Osteocyte (in vitro differentiated cells): ENCODE measurements around the gene YBX2. TPM values are rescaled to one million over a fixed set of nuclear protein-coding genes. Genes with fewer than 3 reads are reported as not detected.

Source experiments
- DNase-seq: peaks from one replicate; pipeline ENCODE4 v3.0.0; 2021; ENCODE audit warnings: mixed read lengths; ENCODE audit not compliant: unreplicated experiment; ENCODE audit errors: extremely low spot score
- H3K27ac Mint-ChIP-seq: one replicate; pipeline ENCODE4 v1.8.0; 2021; ENCODE audit warnings: mild to moderate bottlenecking, mixed read lengths; ENCODE audit not compliant: unreplicated experiment
- H3K27me3 Mint-ChIP-seq: one replicate; pipeline ENCODE4 v1.8.0; 2021; ENCODE audit warnings: mixed read lengths; ENCODE audit not compliant: unreplicated experiment
- H3K36me3 Mint-ChIP-seq: one replicate; pipeline ENCODE4 v1.8.0; 2021; ENCODE audit warnings: mixed read lengths; ENCODE audit not compliant: unreplicated experiment
- H3K4me1 Mint-ChIP-seq: one replicate; pipeline ENCODE4 v1.8.0; 2021; ENCODE audit warnings: mixed read lengths; ENCODE audit not compliant: unreplicated experiment
- H3K4me3 Mint-ChIP-seq: one replicate; pipeline ENCODE4 v1.8.0; 2021; ENCODE audit warnings: mild to moderate bottlenecking, moderate library complexity, mixed read lengths; ENCODE audit not compliant: unreplicated experiment
- H3K9me3 Mint-ChIP-seq: one replicate; pipeline ENCODE4 v1.8.0; 2021; ENCODE audit warnings: mixed read lengths; ENCODE audit not compliant: unreplicated experiment
- CTCF ChIP-seq: fragments of 200-600 bp; sonication (generic); IDR thresholded peaks from 2 replicates; pipeline ENCODE4 v1.5.0; 2021; ENCODE audit warnings: antibody characterized with exemption, mild to moderate bottlenecking, moderate library complexity
- total RNA-seq: library from RNA; stranded (reverse); gene quantifications from 2 replicates; pipeline ENCODE4 v1.2.1, GENCODE V29; 2021

The YBX2 gene
- total RNA-seq, 1 donor from 2014 or later: 0.40 TPM

DNA sequence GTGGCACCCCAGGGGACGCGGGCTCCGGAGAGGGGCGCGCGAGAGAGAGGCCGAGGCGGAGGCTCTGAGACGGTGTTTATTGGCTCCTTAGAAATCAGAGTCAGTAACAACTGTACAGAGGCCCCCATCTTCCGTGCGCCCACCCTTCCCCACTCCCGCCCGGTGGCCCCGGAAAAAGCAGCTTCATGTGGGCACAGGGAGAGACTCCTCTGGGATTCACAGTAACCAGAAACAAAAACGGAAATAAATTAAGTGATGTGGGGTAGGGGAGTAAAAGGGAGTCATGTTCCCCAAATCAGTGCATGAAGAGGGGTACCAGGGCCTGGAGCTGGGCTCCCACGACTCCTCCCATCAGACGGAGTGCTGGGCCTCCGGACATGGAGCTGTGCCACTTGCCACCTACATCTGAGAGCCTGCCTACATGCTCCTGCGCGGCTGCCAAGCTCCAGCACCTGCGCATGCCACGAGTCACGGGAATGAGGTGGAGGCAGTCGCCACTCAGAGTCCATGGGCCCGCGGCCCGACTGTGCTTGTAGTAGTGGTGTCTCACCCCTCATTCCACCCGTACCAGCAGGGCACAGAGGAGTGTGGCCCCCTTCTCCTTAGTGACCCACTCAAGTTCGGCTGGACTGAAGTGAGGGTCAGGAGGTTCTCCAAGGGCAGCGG, 21.3 kb upstream of the YBX2 start:
- TF ChIP-seq CTCF: no peak
- Mint-ChIP-seq H3K27ac (peak overlapping the region; percentile 77), H3K4me3 (peak overlapping the region; percentile 79), H3K4me1 (peaks cover 25% of the 10 kb centered on the region), H3K9me3 (no peaks in the 10 kb centered on the region), H3K36me3 (peaks cover 35% of the 10 kb centered on the region), H3K27me3 (no peaks in the 10 kb centered on the region)
- no peak for DNase-seq

GRCh38 chr17:7314719-7315569, 20.5 kb upstream of the YBX2 start, which contains the start of gene GPS2:
Gene GPS2 (minus strand): TSS chr17:7315360. CDS start chr17:7315052, 308 bp downstream.
- Mint-ChIP-seq H3K9me3 (no peaks in the 10 kb centered on the region), H3K27me3 (no peaks in the 10 kb centered on the region), H3K4me3 (peak within 1 kb of the TSS; percentile 79), H3K36me3 (peaks cover 42% of the 10 kb centered on the region), H3K4me1 (peaks cover 31% of the 10 kb centered on the region), H3K27ac (peak within 1 kb of the TSS; percentile 77)
- no peak for TF ChIP-seq CTCF
- DNase-seq: peak; percentile 93

- no peak for TF ChIP-seq CTCF
- DNase-seq: no peak
- H3K4me1 Mint-ChIP-seq: peaks cover 39% of the 10 kb centered on the region
- H3K27ac Mint-ChIP-seq: peak overlapping the region; percentile 72
- H3K27me3 Mint-ChIP-seq: no peaks in the 10 kb centered on the region
- H3K36me3 Mint-ChIP-seq: peaks cover 46% of the 10 kb centered on the region
- no peaks in the 10 kb centered on the region for H3K9me3 Mint-ChIP-seq
- H3K4me3 Mint-ChIP-seq: peak overlapping the region; percentile 78
Observed at GRCh38 chr17:7313890-7314718, 19.7 kb upstream of the YBX2 start.

DNA sequence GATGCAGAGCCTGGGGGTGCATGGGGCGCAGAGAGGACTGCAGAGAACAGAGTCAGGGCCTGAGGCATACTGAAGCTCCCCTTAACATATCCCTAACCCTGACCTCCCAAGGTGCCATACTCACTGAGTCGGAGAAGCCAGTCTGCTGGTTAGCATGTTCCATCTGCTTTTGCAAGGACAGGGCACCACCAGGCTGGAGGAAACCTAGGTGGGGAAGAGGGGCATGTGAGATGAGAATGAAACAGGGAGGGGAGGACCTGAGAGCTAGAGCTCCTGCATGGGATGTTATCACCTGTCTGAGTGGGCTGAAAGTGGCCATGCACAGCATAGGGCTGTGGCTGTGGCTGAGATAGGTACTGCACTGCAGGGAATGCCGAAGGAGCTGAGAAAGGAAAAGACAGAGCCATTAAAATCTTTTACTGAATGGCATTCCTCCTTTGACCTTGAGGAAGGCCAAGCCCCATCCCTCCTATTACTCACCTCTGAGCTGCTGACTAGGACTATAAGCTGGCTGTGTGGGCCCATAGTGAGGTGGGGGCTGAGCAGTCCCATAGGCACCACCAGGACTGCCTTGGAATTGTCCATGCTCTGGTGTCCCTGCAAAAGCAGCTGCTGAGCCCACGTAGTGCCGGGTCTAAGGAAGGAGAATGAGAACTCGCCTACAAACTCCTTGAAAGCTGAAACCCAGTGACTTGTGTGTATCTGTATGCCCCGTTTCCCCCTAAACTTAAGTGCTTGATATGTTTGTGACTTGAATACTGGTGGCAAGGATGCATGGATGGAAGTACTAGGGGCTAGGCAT, 18.9 kb upstream of the YBX2 start:
- peaks cover 43% of the 10 kb centered on the region for H3K4me1 Mint-ChIP-seq
- no peaks in the 10 kb centered on the region for H3K9me3 Mint-ChIP-seq

More for the DNA sequence above, 18.9 kb upstream of the YBX2 start:
- H3K27ac Mint-ChIP-seq: no peak overlapping the region
- DNase-seq: no peak
- TF ChIP-seq CTCF: no peak
- H3K36me3 Mint-ChIP-seq: peaks cover 46% of the 10 kb centered on the region
- H3K4me3 Mint-ChIP-seq: peak overlapping the region; percentile 78
- H3K27me3 Mint-ChIP-seq: no peaks in the 10 kb centered on the region
